ENCODE measurements around the gene KIFC1. TPM values are rescaled to one million over a fixed set of nuclear protein-coding genes. Genes with fewer than 3 reads are reported as not detected.
A peak's percentile ranks its signal among the peaks of the same experiment; 100 is the strongest.

Gene KIFC1
- total and polyA plus RNA-seq, 9 of the 15 experiments (the other 6 are each of a cell fraction or from before 2014, with no cell fraction given), result 1.3 to 95.2 (median 76.9) TPM

GRCh38 chr6:33454009-33454946 lies 62.7 kb downstream of the KIFC1 start, which contains the start of gene ZBTB9 (continued):
- TF ChIP-seq TAF7 (tag; IDR thresholded peaks at IDR 0.05) (0 out of 2 replicates have a peak, but pooled peaks have one; percentile 12), MED1 (CRISPR knock-in tag; IDR thresholded peaks at IDR 0.05; ENCODE audit: borderline replicate concordance) (no peak), NR2C2 (CRISPR knock-in tag; IDR thresholded peaks at IDR 0.05) (peak; percentile 43; the same call in 1 of the 2 replicates), NR2C2 (tag; IDR thresholded peaks at IDR 0.05) (peak; percentile 37; the same call in 1 of the 2 replicates), SMARCE1 (IDR thresholded peaks at IDR 0.05) (peak; percentile 20; the same call in 1 of the 2 replicates), E2F4 (CRISPR knock-in tag; IDR thresholded peaks at IDR 0.05; ENCODE audit: low read depth) (peak; percentile 86; the same call in 1 of the 2 replicates), ZBTB11 (CRISPR knock-in tag; IDR thresholded peaks at IDR 0.05) (peak in 1 of 3 experiments; percentile 93; a peak in 3 of 6 replicates), ZNF512 (tag; IDR thresholded peaks at IDR 0.05) (no peak), ZKSCAN3 (CRISPR knock-in tag; IDR thresholded peaks at IDR 0.05) (no peak), PHB (CRISPR knock-in tag; IDR thresholded peaks at IDR 0.05) (no peak), MYC (IDR thresholded peaks at IDR 0.05; ENCODE audit: low read depth, low read length) (peak; percentile 96), MYC (CRISPR knock-in tag; IDR thresholded peaks at IDR 0.05; ENCODE audit: borderline replicate concordance, low read depth) (0 out of 2 replicates have a peak, but pooled peaks have one; percentile 19), NONO (IDR thresholded peaks at IDR 0.05; ENCODE audit: low read depth in 2 of 2, low read length in 1 of 2) (0 out of 4 replicates have a peak, but pooled peaks of 1 of the 2 experiments have one; percentile 48), ASH1L (IDR thresholded peaks at IDR 0.05; ENCODE audit: borderline replicate concordance, low read depth, partially characterized antibody) (peak; percentile 90), XRCC5 (IDR thresholded peaks at IDR 0.05; ENCODE audit: low read depth, low read length) (0 out of 2 replicates have a peak, but pooled peaks have one; percentile 60), PHF20 (IDR thresholded peaks at IDR 0.05; ENCODE audit: partially characterized antibody) (peak; percentile 73), HMBOX1 (IDR thresholded peaks at IDR 0.05) (no peak), SIN3B (IDR thresholded peaks at IDR 0.05; ENCODE audit: low read depth) (peak; percentile 84), KLF13 (tag; IDR thresholded peaks at IDR 0.05; ENCODE audit: borderline replicate concordance, low read depth) (peak; percentile 99)
